Measurements from ENCODE around the gene NES. TPM values are rescaled to one million over a fixed set of nuclear protein-coding genes. Genes with fewer than 3 reads are reported as not detected.

NES gene
- total RNA-seq, 1 donor from 2014 or later = not detected

- Mint-ChIP-seq H3K36me3 (ENCODE audit: low read depth) (no peaks in the 10 kb centered on the region), H3K4me3 (ENCODE audit: low read depth) (no peak overlapping the region), H3K4me1 (ENCODE audit: low read depth) (peaks cover 8% of the 10 kb centered on the region), H3K9me3 (no peaks in the 10 kb centered on the region), H3K27ac (no peak overlapping the region), H3K27me3 (ENCODE audit: low read depth) (peaks cover 58% of the 10 kb centered on the region)
- intact Hi-C loops (cut with micrococcal nuclease) = loop anchor here (5.0 kb wide), 1 partner anchor 235 kb away; no protein-coding TSS in a partner anchor
- DNase-seq (ENCODE audit: low spot score) = no peak
These were observed 54.5 kb downstream of the NES start for GRCh38 chr1:156622581-156623297.

DNA sequence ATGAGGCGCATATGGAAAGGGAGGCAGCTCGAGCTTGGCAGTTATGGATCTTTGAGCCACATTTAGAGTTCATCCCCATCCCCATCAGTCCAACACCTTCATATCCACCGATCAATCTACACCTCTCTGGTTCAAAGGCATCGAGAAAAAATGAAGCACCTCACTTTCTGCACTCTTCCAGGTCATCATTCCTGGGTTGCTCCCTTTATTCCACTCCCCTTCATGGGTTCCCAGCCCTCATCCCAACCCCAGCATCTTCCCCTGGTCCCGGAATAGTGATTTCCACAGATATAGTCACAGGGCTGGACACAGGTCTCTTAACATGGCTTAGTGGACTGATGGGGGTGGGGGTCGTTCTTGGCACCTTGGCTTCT, 57.6 kb downstream of the NES start:
- Mint-ChIP-seq H3K4me3 (ENCODE audit: low read depth) (no peak overlapping the region), H3K27ac (no peak overlapping the region), H3K4me1 (ENCODE audit: low read depth) (peaks cover 2% of the 10 kb centered on the region), H3K36me3 (ENCODE audit: low read depth) (no peaks in the 10 kb centered on the region), H3K9me3 (no peaks in the 10 kb centered on the region), H3K27me3 (ENCODE audit: low read depth) (peaks cover 60% of the 10 kb centered on the region)
- no peak for DNase-seq (ENCODE audit: low spot score)
- intact Hi-C loops (cut with micrococcal nuclease) = no loop called here

DNA sequence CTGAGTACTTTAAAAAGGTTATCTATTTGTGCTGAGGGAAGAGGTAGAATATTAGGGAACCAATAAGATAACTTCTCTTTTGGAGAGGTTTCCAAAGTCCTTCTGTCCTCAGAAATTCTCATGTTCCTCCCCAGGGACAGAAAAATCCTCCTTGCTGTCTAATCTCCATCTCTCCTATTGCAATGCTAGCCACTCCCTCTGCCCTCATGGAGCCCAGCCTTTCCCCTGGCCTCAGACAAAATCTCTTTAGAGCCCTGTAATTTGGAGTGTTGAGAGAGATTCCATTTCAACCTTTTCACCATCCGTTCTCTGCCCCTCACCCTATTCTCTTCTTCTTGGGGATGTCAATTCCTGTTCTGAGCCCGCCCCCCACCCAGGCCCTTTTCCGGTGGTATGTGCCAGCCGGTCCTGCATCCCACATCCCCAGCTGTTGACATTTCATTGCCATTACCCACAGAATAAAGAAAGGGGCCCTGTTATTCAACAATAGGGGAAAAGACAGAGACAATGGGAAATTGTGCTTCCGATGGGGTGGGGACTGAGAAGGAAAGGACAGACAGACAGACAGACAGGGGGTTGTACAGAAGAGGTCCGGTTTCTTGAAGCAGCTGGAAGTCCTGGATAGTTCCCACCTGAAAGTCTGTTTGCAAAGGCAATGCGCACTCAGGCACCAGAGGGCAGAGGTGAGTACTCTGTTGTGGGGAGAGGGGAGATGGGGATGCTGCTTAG, 58.2 kb downstream of the NES start, which contains the start of gene HAPLN2:
Gene HAPLN2, plus strand, starts transcription at position 563 of the 729 bp plus-strand sequence. CDS start 4,076 bp downstream, outside the sequence.
- intact Hi-C loops (cut with micrococcal nuclease) = no loop called here
- DNase-seq (ENCODE audit: low spot score) = no peak
- Mint-ChIP-seq H3K4me3 (ENCODE audit: low read depth) (no peak within 1 kb of the TSS), H3K4me1 (ENCODE audit: low read depth) (no peaks in the 10 kb centered on the region), H3K36me3 (ENCODE audit: low read depth) (no peaks in the 10 kb centered on the region), H3K27me3 (ENCODE audit: low read depth) (peaks cover 62% of the 10 kb centered on the region), H3K9me3 (no peaks in the 10 kb centered on the region), H3K27ac (no peak within 1 kb of the TSS)

Other genes with a start within 250 kb of the NES start
- 37.9 and 42.1 TPM in 2 replicates for gene MEF2D, start 176.6 kb downstream of the NES start, total RNA-seq
- gene IQGAP3, start 104.8 kb downstream of the NES start, total RNA-seq = 16.1 and 16.8 TPM in 2 replicates
- 3.8 and 4.5 TPM in 2 replicates for gene TTC24, start 97.7 kb downstream of the NES start, total RNA-seq
- 76.1 and 78.8 TPM in 2 replicates for gene NAXE, start 85.6 kb downstream of the NES start, total RNA-seq
- 73.7 and 80.4 TPM in 2 replicates for gene GPATCH4, start 75.9 kb downstream of the NES start, total RNA-seq
- not detected in 2 replicates for gene HAPLN2, start 58.0 kb downstream of the NES start, total RNA-seq
- gene BCAN, start 35.3 kb downstream of the NES start, total RNA-seq = not detected in 2 replicates
- 1.0 and 1.1 TPM in 2 replicates for gene CRABP2, start 28.2 kb upstream of the NES start, total RNA-seq
- gene METTL25B, start 51.1 kb upstream of the NES start, total RNA-seq = 37.3 and 45.2 TPM in 2 replicates
- gene ISG20L2, start 51.4 kb upstream of the NES start, total RNA-seq = 52.2 and 57.4 TPM in 2 replicates
- 116 and 124 TPM in 2 replicates for gene MRPL24, start 63.7 kb upstream of the NES start, total RNA-seq
- 359 and 360 TPM in 2 replicates for gene HDGF, start 74.3 kb upstream of the NES start, total RNA-seq
- 94.8 and 110 TPM in 2 replicates for gene PRCC, start 90.1 kb upstream of the NES start, total RNA-seq
- gene SH2D2A, start 139.4 kb upstream of the NES start, total RNA-seq = 453 and 474 TPM in 2 replicates
- 1.1 and 1.4 TPM in 2 replicates for gene INSRR, start 181.7 kb upstream of the NES start, total RNA-seq
- 252 and 253 TPM in 2 replicates for gene NTRK1, start 183.5 kb upstream of the NES start, total RNA-seq
- gene PEAR1, start 216.3 kb upstream of the NES start, total RNA-seq = 0.55 and 0.80 TPM in 2 replicates
- gene LRRC71, start 243.2 kb upstream of the NES start, total RNA-seq = not detected in 2 replicates

All from activated T-helper 2 cell treated with anti-CD3 and anti-CD28 coated beads, Interferon-gamma antibody, Interleukin-2, Interleukin-4, amounts not matched to agents 10 μg/mL and 5 μg/mL and 100 μg/mL, durations not matched to agents 14 hours and 24 hours and 36 hours (primary cell).